ENCODE data around the gene CSMD2. TPM values are rescaled to one million over a fixed set of nuclear protein-coding genes. Genes with fewer than 3 reads are reported as not detected.

The CSMD2 gene
- total RNA-seq, 1 experiment from 2014 or later, result 2.8 TPM

- no peak overlapping the region for H3K27ac ChIP-seq (ENCODE audit: low read depth, low read length, poor library complexity, severe bottlenecking)
- intact Hi-C loops (cut with micrococcal nuclease; ENCODE audit: unreplicated experiment), result no loop called here
- H3K4me3 ChIP-seq (ENCODE audit: low read depth, low read length, poor library complexity, severe bottlenecking), result no peak overlapping the region
- DNase-seq (ENCODE audit: low spot score), result no peak
- no TSS peak for BruUV-seq (replicated peaks)
- no peaks in the 10 kb centered on the region for H3K36me3 ChIP-seq (ENCODE audit: insufficient read depth, low read length, poor library complexity, severe bottlenecking)
- H3K9me3 ChIP-seq (ENCODE audit: low read depth, low read length, poor library complexity, severe bottlenecking), result no peaks in the 10 kb centered on the region
- ChIA-PET CTCF (no interaction called here), POLR2A (ENCODE audit: low non-redundant PET) (no interaction called here)
- H3K27me3 ChIP-seq (replicated peaks; ENCODE audit: insufficient read depth, low read depth, low read length, poor library complexity), result no peaks in the 10 kb centered on the region
- no peaks in the 10 kb centered on the region for H3K4me1 ChIP-seq (ENCODE audit: insufficient read depth, low read length, poor library complexity, severe bottlenecking)
- TF ChIP-seq CTCF (conservative IDR thresholded peaks at IDR 0.05; ENCODE audit: low read depth, low read length), result no peak
- no peak for TF ChIP-seq EZH2 (IDR thresholded peaks at IDR 0.05; ENCODE audit: borderline replicate concordance, low read depth, low read length, poor library complexity, severe bottlenecking)
Measured at GRCh38 chr1:34037109-34037508, 127.9 kb downstream of the CSMD2 start.

- no TSS peak for BruUV-seq (replicated peaks)
- CTCF ChIA-PET, result no interaction called here
- Histone ChIP-seq H3K27ac (ENCODE audit: low read depth, low read length, poor library complexity, severe bottlenecking) (no peak overlapping the region), H3K36me3 (ENCODE audit: insufficient read depth, low read length, poor library complexity, severe bottlenecking) (no peaks in the 10 kb centered on the region), H3K27me3 (replicated peaks; ENCODE audit: insufficient read depth, low read depth, low read length, poor library complexity) (no peaks in the 10 kb centered on the region), H3K4me3 (ENCODE audit: low read depth, low read length, poor library complexity, severe bottlenecking) (no peak overlapping the region), H3K9me3 (ENCODE audit: low read depth, low read length, poor library complexity, severe bottlenecking) (no peaks in the 10 kb centered on the region), H3K4me1 (ENCODE audit: insufficient read depth, low read length, poor library complexity, severe bottlenecking) (no peaks in the 10 kb centered on the region)
- POLR2A ChIA-PET (ENCODE audit: low non-redundant PET), result no interaction called here
- TF ChIP-seq EZH2 (IDR thresholded peaks at IDR 0.05; ENCODE audit: borderline replicate concordance, low read depth, low read length, poor library complexity, severe bottlenecking) (no peak), CTCF (conservative IDR thresholded peaks at IDR 0.05; ENCODE audit: low read depth, low read length) (no peak)
- DNase-seq (ENCODE audit: low spot score), result no peak
- intact Hi-C loops (cut with micrococcal nuclease; ENCODE audit: unreplicated experiment), result no loop called here
Measured at GRCh38 chr1:34034036-34034435, 131.0 kb downstream of the CSMD2 start.

GRCh38 chr1:34029954-34030353, 135.1 kb downstream of the CSMD2 start:
- no peak for DNase-seq (ENCODE audit: low spot score)
- TF ChIP-seq EZH2 (IDR thresholded peaks at IDR 0.05; ENCODE audit: borderline replicate concordance, low read depth, low read length, poor library complexity, severe bottlenecking), result no peak
- no peak for TF ChIP-seq CTCF (conservative IDR thresholded peaks at IDR 0.05; ENCODE audit: low read depth, low read length)
- no peaks in the 10 kb centered on the region for H3K4me1 ChIP-seq (ENCODE audit: insufficient read depth, low read length, poor library complexity, severe bottlenecking)
- BruUV-seq (replicated peaks), result no TSS peak
- no peak overlapping the region for H3K27ac ChIP-seq (ENCODE audit: low read depth, low read length, poor library complexity, severe bottlenecking)
- no peaks in the 10 kb centered on the region for H3K27me3 ChIP-seq (replicated peaks; ENCODE audit: insufficient read depth, low read depth, low read length, poor library complexity)
- intact Hi-C loops (cut with micrococcal nuclease; ENCODE audit: unreplicated experiment), result no loop called here
- no peak overlapping the region for H3K4me3 ChIP-seq (ENCODE audit: low read depth, low read length, poor library complexity, severe bottlenecking)
- no peaks in the 10 kb centered on the region for H3K36me3 ChIP-seq (ENCODE audit: insufficient read depth, low read length, poor library complexity, severe bottlenecking)
- H3K9me3 ChIP-seq (ENCODE audit: low read depth, low read length, poor library complexity, severe bottlenecking), result no peaks in the 10 kb centered on the region
- POLR2A ChIA-PET (ENCODE audit: low non-redundant PET), result no interaction called here
- CTCF ChIA-PET, result interaction anchor here (1.3 kb wide), 1 partner anchor 16 kb away, joined by 6 read pairs; no protein-coding TSS in a partner anchor
